OCI-LY1 (cell line): ENCODE results near the gene ANKRD16.

ENCODE experiments used
- CTCF ChIP-seq: fragments of 200-600 bp; sonication (generic), shearing (Covaris generic); IDR thresholded peaks from 2 replicates; pipeline ENCODE4 v1.5.1; 2017; ENCODE audit warnings: mild to moderate bottlenecking, antibody characterized with exemption, low read length, moderate library complexity, mixed read lengths
- EZH2 ChIP-seq: fragments of 200-600 bp; sonication (generic), shearing (Covaris generic); IDR thresholded peaks from 2 replicates; pipeline ENCODE4 v1.8.0; 2017; ENCODE audit warnings: borderline replicate concordance, mixed run types, mild to moderate bottlenecking, antibody characterized with exemption, low read length, moderate library complexity, mixed read lengths

- TF ChIP-seq EZH2 (no peak), CTCF (no peak)
These were observed 76.2 kb downstream of the ANKRD16 start, which contains the start of gene GDI2 for GRCh38 chr10:5813341-5814109.
